OCI-LY1 (cell line): ENCODE results near the gene RBM26.

Experiments
- EZH2 ChIP-seq: fragments of 200-600 bp; sonication (generic), shearing (Covaris generic); IDR thresholded peaks from 2 replicates; pipeline ENCODE4 v1.8.0; 2017; ENCODE audit warnings: borderline replicate concordance, mixed run types, mild to moderate bottlenecking, antibody characterized with exemption, low read length, moderate library complexity, mixed read lengths
- TF ChIP-seq, protein P1 (sequence below): fragments of 200-600 bp; sonication (generic), shearing (Covaris generic); IDR thresholded peaks from 2 replicates; pipeline ENCODE4 v1.5.1; 2017; ENCODE audit warnings: mild to moderate bottlenecking, antibody characterized with exemption, low read length, moderate library complexity, mixed read lengths

DNA sequence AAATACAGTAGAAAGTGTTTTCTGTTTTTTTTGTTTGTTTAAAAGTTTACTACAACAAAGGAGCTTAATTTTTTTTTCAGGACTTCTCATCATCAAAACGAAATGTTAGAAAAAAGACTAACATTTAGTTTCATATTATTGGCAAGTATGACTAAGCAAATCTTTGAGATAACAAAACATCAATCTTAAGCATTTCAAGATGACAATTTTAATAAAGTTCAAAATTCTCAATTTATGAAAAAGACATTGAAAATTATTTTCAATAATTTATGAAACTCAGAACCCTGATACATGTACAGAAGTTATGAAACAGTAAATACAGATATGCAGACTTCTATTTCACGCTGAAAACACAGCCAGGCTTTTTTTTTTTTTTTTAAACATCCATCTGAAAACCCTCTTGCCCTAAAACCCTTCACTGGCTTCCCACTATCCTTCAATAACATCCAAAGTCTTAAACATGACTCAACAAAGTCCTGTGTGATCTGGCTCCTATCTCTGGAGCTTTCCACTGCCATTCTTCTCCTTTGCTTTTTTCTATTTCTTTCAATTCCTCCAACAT is 3.9 kb downstream of the RBM26 start:
- no peak for TF ChIP-seq EZH2
- TF ChIP-seq, protein P1, sequence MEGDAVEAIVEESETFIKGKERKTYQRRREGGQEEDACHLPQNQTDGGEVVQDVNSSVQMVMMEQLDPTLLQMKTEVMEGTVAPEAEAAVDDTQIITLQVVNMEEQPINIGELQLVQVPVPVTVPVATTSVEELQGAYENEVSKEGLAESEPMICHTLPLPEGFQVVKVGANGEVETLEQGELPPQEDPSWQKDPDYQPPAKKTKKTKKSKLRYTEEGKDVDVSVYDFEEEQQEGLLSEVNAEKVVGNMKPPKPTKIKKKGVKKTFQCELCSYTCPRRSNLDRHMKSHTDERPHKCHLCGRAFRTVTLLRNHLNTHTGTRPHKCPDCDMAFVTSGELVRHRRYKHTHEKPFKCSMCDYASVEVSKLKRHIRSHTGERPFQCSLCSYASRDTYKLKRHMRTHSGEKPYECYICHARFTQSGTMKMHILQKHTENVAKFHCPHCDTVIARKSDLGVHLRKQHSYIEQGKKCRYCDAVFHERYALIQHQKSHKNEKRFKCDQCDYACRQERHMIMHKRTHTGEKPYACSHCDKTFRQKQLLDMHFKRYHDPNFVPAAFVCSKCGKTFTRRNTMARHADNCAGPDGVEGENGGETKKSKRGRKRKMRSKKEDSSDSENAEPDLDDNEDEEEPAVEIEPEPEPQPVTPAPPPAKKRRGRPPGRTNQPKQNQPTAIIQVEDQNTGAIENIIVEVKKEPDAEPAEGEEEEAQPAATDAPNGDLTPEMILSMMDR = no peak
